ENCODE data around the gene SLC35B1.
"Not testable (repeated sequence)": the region's sequence is repeated elsewhere in the genome, so short reads cannot be mapped to it uniquely, and the experiment has no call there.

SLC35B1 gene

DNA sequence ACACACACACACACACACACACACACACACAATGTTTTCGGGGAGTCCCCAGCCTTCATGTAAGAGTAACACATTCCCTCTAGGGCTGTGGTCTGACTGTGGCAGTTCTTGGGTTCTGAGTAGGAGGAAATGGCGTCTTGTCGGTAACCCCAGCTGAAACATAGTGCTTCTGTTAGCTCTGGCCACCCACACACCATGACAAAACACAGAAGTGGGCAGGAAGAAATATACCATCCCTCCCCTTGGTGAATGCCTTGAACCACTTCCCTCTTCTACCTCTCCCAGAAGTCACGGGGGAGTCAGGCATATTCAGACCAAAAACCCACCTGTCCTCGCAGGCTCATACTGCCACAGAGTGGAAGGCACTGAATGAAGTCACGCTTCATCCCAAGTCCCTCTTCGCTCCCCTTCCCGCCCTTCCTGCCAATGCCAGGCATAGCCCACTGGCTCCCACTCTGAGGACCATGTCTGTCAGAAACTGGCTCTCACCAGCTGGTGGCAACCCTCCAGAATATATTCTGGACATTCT, 11.5 kb downstream of the SLC35B1 start:
- DNase-seq = no peak

DNA sequence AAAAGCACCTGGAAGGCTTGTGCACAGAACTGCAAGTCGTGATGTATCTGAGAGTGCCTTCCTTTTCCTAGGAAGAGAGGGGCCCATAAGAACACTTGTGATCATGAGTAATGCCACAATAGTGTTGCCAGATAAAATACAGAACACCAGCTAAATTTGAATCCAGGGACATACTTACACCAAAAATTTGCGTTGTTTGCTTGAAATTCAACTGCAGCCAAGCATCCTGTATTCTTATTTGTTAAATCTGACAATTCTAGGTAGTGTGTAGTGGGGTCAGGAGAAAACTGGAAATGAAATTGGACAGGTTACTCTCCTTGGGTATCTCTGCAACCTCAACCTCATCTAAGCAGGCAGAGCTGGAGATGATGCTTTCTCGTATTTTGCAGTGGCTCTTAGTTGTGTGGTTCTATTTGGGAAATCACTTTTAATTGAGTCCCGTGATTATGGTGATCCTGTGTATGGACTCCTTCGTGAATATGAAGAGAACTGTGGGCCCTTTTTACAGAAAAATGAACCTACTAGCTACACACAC, 12.0 kb downstream of the SLC35B1 start:
- DNase-seq = no peak

DNA sequence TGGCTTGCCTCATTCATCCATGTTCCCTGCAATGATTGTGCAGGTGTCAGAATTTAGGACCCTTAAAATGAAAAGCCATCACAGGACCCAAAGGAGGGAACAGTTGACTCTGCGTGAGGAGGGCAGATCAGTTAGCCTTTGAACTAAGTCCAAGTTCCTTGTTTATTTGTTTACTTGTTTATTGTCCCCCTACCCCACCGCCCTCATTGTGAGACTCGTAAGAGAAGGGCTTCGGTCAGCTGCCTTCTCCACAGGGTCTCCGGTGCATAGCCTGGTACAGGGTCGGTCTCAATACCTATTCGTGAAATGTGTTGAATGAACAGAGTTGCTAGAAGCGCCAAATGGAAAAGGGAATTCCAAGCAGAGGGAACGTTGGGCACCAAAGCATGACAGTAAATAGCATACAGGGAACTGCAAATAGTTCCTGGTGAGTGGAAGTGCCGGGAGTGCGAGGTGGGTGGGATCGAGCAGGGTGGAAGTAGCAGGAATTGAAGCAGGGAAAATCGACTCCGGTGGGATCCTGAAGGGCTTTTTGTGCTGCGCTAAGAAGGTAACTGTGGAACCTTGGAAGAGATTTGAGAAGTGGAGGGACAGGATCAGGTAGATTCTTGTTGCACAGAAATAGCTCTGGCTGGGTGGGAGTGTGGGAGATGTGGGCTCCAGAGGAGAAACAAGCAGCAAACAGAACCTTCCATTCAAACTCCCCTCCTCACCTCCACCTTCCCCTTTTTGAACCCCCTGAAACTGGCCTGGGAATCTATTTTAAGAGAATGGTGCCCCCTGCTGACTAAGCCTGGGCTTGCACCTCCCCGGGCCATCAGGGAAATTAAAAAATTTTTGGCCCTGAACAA, 12.7 kb downstream of the SLC35B1 start:
- peak; percentile 67 for DNase-seq

DNA sequence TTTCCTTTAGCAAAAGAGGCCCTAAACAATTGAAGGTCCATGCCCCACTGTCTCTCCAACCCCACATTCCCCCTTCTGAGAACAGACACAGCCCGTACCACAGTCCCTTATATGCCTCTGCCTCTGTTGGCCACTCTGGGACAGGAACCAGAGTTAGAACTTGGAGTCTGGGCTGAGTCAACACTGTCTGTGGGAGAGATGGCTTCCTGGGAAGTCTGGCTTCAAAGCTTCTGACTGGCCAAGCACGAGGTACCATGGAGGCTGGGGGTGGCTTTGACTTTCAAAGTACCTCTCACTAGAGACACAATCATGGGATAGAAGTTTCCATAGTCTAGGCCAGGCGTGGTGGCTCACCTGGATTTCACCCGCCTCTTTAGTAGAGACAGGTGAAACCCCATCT, 15.0 kb downstream of the SLC35B1 start:
- DNase-seq = no peak

DNA sequence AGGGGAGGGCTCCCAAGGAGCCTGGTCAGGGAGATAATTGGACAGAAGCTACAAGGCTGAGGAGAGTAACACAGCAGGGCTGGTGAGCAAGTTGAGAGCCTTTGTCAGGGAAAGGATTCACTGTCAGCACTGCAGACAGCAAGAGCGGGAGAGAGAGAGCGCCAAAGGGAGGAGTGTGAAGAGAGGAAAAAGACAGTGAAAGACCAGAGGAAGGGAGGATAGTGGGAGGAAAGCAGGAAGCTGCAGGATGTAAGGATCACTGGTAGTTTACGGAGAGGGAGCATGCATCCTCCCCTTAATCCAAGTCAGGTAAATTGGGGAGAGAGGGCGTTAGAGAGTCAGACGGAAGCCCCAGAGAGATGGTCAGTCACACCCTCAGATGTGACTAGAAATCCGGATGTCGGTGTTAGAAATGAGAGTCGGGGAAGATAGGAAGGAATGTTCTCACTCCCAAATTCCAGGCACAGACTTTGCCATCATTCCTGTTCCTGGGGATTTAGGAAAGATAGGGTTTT, 16.0 kb downstream of the SLC35B1 start:
- DNase-seq = no peak

DNA sequence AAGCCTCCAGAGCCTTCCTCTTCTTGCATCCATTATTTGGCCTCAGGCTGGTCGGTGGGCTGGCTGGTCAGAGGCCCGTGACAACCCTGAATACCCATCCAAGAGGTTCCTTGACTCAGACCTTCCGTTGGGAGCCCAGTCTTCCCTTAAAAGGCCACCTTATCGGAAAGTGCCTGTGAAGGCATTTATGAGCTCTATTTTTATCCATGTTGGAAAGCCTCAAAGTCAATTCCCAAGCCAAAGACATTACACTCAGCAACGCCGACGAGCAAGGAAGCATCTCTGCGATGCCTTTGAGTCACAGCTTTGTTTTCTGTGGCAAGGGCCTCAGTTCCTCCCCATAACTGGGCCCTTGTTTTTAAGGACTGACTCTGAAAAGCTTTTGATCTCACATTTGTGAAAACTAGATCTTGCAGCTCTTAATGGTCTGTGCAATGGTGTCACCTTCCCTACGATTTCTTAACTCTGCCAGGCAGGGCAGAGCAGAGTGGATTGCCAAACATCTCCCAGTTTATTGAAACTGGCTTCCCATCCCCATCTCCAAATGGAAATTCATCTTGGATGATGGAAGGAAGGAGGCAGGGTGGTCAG, 16.6 kb downstream of the SLC35B1 start:
- DNase-seq = no peak

DNA sequence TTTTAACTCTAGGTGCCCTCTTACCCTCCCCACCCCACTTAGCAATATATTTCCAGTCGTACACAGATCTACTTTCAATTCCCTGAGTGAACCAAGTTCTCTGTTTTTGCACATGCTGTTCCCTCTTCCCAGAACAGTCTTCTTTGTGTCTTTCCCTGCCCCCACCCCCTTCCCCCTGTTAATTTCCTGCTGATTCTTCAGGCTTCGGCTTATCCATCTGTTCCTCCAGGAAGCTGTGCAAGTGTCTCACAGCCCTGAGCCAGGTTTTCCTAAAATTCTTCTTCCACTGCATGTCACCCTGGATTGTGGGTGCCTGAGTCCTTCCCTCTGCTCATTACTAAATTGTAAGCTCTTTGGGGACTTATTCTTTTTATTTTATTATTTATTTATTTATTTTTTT, 17.5 kb downstream of the SLC35B1 start:
- DNase-seq = no peak

DNA sequence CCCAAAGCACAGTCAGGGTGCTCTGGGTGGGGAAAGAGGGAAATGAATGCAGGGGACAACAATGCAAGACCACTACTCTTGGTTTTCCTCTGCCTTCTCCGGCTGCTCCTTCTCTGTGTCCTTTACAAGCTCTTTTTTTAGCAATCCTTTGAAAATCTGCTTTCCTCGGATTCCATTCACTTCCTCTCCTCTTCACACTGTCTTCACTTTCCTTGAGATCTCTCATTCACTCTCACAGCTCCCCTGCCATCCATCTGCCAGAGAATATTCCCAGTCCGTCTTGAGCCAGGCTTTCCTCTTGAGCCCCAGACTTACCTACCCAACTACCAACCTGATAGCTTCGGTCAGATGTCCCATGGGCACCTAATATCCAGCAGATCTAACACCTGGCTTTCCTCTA, 18.9 kb downstream of the SLC35B1 start:
- no peak for DNase-seq

DNA sequence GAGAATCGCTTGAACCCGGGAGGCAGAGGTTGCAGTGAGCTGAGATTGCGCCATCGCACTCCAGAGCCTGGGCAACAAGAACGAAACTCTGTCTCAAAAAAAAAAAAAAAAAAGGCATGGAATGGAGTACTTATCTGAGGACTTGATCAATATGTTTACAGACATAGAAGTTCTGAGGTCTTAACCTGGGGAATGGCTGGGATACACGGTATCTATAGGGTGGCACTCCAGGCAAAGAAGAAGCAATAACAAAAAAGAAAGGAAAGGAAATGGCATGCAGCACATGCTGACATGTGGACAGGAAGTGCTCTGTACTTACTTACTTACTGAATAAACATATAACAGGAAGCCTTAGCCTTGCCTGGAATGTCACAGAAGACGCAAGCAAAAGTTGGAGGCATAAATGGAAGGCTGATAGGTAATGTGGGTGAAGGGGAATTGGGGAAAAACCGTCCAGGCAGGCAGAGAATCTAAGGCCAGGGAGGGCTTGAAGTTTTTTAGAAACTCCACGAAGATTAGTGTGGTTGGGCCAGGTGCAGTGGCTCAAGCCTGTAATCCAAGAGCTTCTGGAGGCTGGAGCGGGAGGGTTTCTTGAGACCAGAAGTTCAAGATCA, 19.8 kb downstream of the SLC35B1 start:
- no peak for DNase-seq

DNA sequence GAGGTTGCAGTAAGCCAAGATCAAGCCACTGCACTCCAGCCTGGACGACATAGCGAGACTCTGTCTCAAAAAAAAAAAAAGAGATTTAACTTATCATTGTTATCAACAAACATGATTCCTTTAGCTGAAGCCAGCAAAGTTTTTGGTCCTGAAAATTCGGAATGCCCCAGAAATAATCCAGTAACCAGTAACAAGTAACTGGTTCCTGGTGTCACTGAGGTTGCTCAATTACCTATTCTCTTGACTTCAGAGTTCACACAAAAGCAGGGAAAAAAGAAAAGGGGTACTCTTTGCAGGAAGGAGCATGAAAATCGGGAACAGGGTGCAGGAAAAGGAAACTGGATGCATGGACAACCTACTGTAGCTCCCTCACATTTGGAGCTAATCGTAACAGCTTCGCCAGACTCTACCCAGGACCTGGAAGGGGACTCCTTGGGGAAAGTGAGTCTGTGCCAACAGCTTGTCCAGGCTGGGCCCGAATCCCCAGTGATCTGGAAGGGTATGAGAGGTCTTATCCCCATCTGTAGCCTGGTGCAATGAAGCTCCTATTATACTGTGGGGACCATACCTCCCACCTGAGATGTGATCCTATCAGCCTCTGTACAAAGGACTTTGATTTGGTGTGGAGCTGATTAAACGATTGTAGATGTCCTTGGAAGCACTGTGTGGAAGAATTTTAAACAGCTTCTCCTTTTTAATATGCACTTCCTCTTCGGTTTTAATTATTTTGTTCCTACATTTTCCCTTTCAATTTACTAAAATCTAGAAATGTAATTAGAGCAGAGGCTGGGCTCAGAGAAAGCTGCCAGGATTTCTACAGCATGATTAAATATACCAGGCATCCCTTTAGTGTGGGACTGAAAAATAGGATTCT, 26.4 kb downstream of the SLC35B1 start:
- no peak for DNase-seq

DNA sequence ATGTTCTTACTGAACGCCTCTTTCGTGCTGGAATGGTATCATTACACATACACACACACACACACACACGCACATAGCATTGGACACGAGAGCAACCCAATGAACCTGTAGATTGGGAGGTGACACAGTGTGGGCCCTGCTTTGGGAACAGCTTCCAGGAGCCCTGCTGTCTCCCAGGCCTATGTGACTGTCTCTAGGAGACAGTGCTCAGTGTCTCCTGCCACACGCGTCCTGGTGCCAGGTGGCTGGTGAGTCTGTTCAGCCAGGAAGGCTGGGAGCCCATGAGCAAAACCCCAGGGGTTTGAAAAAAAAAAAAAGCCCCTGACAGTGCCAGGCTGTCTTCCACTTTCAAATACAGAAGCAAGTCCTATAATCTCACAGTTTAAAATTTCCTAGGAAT, 27.4 kb downstream of the SLC35B1 start:
- peak; percentile 82 for DNase-seq

DNA sequence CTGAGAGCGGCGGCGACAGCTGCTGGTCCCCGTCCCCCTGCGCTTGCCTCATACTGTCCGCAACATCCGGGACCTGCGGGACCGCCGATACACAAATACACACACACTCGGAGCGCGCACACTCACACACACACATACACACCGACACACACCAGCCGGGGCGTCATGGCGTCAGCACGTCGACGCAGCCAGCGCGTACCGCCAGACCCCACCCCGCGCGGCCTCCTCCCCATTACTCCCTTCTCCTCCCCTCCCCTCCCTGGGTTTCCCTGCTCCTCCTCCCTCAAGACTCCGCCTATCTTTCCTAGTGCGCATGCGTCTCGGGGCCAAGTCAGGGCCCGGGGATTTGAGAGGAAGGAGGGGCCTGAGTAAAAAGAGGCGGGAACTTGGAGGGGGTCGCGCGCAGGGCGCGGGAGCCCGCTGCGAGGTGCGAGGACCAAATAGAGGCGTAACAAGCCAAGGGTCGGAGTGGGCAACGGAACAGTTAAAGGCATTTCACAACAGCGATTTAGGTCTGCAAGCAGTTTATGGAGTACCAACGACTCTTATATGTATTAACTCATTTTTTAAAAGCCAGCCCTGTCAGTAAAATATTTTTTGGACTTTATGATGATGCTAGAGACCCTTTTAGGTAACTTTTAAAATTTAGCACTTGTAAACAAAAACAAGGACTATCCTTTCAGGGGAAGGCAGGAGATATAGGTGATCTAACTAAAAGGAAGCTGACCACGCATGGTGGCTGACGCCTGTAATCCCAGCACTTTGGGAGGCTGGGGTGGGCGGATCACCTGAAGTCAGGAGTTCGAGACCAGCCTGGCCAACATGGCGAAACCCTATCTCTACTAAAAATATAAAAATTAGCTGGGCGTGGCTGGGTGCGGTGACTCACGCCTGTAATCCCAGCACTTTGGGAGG, 29.6 kb downstream of the SLC35B1 start, which contains the start of gene SPOP:
Gene SPOP, minus strand, starts transcription at position 165 of the 915 bp plus-strand sequence. CDS start 55,287 bp downstream, outside the sequence.
- peak; percentile 97 for DNase-seq

DNA sequence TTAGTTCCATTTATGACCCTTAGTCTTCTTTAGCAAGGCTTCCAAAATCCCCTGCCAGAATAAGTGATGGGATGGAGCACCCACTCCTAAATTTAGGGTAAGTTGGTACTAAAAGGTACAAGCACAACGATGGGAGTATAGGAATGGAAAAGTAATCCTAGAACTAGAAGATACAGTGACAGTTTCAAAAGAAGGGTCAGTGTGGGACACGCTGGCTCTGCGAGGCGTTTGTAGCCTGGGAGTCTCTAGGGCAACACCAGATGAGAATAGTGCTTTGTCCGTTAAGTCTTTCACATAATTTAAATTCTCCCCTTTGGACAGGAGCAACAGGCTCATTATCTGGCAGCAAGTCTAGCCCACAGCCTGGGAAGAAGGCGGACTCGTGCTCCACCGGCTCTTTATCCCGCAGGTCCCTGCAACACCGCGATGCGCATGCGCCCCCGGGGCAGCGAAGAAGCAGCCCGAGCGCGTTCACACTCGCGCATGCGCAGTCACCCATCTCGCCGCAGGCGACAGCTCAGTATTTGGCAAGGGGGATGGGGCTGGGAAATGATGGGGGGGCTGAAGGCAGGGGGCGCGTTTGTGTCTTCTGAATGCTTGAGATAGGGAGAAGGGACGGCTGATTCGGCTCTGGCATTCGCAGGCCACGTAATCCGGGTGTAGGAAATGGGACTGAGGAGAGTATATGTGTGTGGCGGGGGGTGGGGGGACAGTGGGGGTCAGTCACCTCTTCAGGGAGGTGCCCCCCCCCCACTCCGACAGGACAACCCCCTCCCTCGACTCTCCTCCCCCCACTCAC, 30.4 kb downstream of the SLC35B1 start:
- DNase-seq = peak; percentile 89

DNA sequence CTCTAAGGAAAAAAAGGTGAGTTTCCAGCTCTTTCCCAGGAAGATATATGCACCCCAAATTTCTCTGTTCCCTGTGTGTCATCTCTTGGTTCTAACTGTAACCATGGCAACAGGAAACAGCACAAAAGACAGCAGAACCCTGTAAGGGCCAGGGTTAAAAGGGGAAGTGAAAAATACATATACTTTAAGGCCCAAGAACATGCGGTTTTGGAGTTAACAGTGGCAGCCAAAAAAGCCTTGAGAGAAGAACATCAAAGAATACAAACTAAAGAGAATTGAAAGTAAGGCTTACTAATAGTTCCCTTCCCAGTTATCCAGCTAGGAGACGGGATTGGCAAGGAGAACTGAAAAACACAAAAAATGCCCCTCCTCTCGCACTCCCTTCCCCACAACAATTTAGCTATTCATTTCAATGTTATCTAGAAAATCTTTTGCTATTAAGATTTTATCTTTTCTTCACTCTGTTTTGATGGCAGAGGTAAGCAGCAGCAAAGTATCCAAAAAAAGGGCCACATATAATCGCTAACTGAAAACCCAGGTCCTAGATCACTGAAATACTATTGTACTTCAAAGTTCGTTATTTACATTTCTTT, 31.4 kb downstream of the SLC35B1 start:
- DNase-seq = no peak

DNA sequence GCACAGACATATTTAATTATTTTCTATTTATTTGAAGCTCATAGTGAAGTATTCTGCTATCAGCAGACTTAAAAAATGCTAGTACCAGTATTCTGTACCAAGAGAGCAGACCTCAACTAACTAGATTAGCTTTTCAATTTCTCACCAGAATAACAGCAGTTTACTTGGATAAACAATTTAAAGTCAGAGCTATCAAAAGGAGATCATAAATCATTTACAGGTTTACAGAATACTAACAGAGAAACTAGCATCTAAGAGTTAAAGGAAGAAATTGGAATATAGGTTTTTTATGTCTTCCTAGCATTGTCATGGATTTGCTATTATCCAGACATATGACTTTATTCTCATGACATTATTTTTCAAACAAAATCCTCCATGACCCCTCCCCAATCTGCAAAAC, 33.3 kb downstream of the SLC35B1 start:
- no peak for DNase-seq

DNA sequence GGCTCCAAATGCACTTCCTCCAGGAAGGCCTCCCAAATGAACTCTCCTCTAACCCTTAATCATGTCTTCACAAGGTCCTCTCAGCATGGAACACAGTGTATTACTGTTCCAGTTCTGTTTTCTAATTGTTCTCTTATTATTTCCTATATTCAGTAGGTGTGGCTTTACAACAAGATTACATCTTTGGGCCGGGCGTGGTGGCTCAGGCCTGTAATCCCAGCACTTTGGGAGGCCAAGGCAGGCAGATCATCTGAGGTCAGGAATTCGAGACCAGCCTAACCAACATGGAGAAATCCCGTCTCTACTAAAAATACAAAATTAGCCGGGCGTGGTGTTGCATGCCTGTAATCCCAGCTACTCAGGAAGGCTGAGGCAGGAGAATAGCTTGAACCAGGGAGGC, 34.1 kb downstream of the SLC35B1 start:
- not testable (repeated sequence) for DNase-seq

DNA sequence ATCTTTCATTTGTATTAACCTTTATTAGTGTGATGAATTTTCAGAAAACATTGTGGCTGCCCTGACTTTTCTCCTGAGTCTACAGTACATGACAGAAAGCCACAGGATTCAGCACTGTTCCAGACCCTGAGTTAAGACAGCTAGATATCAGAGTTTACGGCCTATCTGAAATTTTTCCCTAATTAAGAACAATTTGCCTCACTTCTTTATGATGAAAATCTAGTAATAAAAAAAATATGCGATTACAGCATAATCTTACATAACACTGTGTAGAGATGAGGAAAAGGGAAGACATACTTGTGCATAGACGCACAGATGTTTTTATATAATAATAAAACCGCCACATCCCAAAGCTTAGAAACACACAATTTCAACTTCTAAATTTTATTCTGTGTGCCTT, 37.1 kb downstream of the SLC35B1 start:
- no peak for DNase-seq

DNA sequence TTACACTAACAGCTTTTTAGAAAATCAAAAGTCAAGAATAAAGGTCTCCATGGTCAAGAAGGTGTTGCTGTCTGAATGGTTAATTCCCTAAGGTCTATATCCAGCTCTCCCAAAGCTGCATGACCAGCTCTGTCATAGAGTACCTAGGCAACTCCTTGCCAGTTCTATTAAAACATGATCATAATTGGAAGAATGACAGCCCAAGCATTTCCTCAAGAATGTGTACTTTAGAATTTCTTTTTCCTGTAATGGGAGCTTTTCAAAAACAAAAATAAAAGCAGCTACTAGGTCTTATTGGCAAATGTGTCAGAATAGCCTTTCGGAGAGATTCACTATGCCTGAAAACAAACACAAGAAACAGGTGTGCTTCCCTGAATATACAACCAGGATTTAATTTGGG, 37.8 kb downstream of the SLC35B1 start:
- DNase-seq = no peak

DNA sequence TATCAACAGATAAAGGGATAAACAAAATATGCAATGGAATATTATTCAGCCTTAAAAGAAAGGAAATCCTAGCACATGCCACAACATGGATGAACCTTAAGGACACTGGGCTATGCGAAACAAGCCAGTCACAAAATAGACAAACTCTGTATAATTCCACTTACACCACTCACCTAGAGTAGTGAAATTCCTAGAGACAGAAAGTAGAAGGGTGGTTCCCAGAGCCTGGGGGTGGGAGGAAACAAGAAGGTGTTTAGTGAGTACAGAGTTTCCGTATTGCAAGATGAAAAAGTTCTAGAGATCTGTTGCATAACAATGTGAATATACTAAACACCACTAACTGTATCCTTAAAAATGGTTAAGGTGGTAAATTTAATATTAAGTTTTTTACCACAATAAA, 39.9 kb downstream of the SLC35B1 start:
- no peak for DNase-seq

DNA sequence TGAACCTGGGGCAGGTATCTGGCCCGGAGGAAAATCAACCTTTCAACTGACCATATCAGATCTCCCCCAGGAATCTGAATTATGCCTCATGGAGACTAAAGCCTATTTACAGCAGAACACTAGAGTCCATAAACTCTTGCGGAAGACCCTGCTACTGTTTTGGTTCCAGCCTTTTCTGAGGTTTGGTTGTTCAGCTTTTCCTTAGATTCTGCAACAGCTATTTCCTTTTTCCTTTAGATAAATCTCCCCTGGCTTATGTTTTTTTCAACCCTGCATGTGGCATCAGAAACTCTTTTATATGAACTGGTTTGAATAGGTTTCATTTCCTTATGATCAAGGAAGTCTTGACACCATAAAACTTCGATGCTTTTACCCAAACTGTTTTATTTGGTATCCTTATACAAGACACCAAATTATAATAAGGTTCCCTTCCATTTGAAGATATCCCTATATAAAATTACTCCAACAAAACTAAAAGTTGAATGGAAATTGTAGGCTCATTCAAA, 43.0 kb downstream of the SLC35B1 start:
- no peak for DNase-seq

All from NCI-H1694 (cell line).